PC-3 (cell line): ENCODE data around the gene PFKL. TPM values are rescaled to one million over a fixed set of nuclear protein-coding genes. Genes with fewer than 3 reads are reported as not detected.

Source experiments
- ATAC-seq: fragments of 200-7000 bp; cut with Tn5 transposase; 2 replicates; pipeline ENCODE4 v1.9.1; 2020; ENCODE audit warnings: mild to moderate bottlenecking, moderate library complexity
- BruUV-seq: library from RNA; stranded (reverse); fragments of 400-500 nt; replicated peaks from 2 replicates; lab custom pipeline; 2021; lab: Mats Ljungman, UMichigan
- CTCF ChIA-PET: fragments of 300-600 bp; sonication (Branson Sonifier 250); formaldehyde crosslinking; loops from one replicate; lab custom pipeline; 2022; ENCODE audit warnings: antibody characterized with exemption; lab: Charles Lee
- POLR2A ChIA-PET: fragments of 300-600 bp; sonication (Branson Sonifier 250); formaldehyde crosslinking; loops from one replicate; lab custom pipeline; 2022; ENCODE audit warnings: antibody characterized with exemption; ENCODE audit not compliant: unreplicated experiment; lab: Charles Lee
- DNase-seq: peaks from one replicate; pipeline ENCODE4 v3.0.0-alpha.2; 2015
- H2AFZ ChIP-seq: fragments of 300-600 bp; sonication (generic); 2 replicates; pipeline ENCODE4 v1.6.0; 2016; ENCODE audit warnings: antibody characterized with exemption, low read length
- H3F3A ChIP-seq: fragments of 300-600 bp; sonication (generic); one replicate; pipeline ENCODE4 v1.6.0; 2017; ENCODE audit warnings: antibody characterized with exemption, low read length, control low read depth, mild to moderate bottlenecking; ENCODE audit not compliant: unreplicated experiment
- H3K27ac ChIP-seq: fragments of 300-600 bp; sonication (generic); 2 replicates; pipeline ENCODE4 v1.5.1; 2016; ENCODE audit warnings: mild to moderate bottlenecking, low read length
- H3K27me3 ChIP-seq: fragments of 300-600 bp; sonication (generic); 2 replicates; pipeline ENCODE4 v1.6.1; 2016; ENCODE audit warnings: low read length, mixed read lengths
- H3K36me3 ChIP-seq: fragments of 300-600 bp; sonication (generic); 2 replicates; pipeline ENCODE4 v1.6.1; 2016; ENCODE audit warnings: low read depth, mixed run types, low read length, mixed read lengths
- H3K4me1 ChIP-seq: fragments of 300-600 bp; sonication (generic); 2 replicates; pipeline ENCODE4 v1.5.1; 2016; ENCODE audit warnings: low read length; ENCODE audit not compliant: insufficient read depth
- H3K4me2 ChIP-seq: fragments of 300-600 bp; sonication (generic); 2 replicates; pipeline ENCODE4 v1.6.0; 2016; ENCODE audit warnings: low read length
- H3K4me3 ChIP-seq: fragments of 300-600 bp; sonication (generic); 2 replicates; pipeline ENCODE4 v1.5.1; 2016; ENCODE audit warnings: mild to moderate bottlenecking, low read length, mixed read lengths
- H3K79me2 ChIP-seq: fragments of 300-600 bp; sonication (generic); 2 replicates; pipeline ENCODE4 v1.6.1; 2017; ENCODE audit warnings: low read length, mixed read lengths
- H3K9ac ChIP-seq: fragments of 300-600 bp; sonication (generic); 2 replicates; pipeline ENCODE4 v1.6.0; 2016; ENCODE audit warnings: mild to moderate bottlenecking, low read length
- H3K9me2 ChIP-seq: fragments of 300-600 bp; sonication (generic); replicated peaks from 2 replicates; pipeline ENCODE4 v1.6.1; 2016; ENCODE audit warnings: mixed run types, low read length, mixed read lengths
- H3K9me3 ChIP-seq: fragments of 300-600 bp; sonication (generic); 2 replicates; pipeline ENCODE4 v1.6.1; 2016; ENCODE audit warnings: low read length, mixed read lengths
- H4K20me1 ChIP-seq: fragments of 300-600 bp; sonication (generic); 2 replicates; pipeline ENCODE4 v1.6.1; 2016; ENCODE audit warnings: low read length, mixed read lengths
- EZH2 ChIP-seq: fragments of 300-600 bp; sonication (generic); IDR thresholded peaks from one replicate; pipeline ENCODE4 v1.6.1; 2017; ENCODE audit warnings: antibody characterized with exemption, mild to moderate bottlenecking, low read length; ENCODE audit not compliant: unreplicated experiment
- EZH2phosphoT487 ChIP-seq: fragments of 300-600 bp; sonication (generic); IDR thresholded peaks from 2 replicates; pipeline ENCODE4 v1.6.1; 2018; ENCODE audit warnings: mild to moderate bottlenecking, antibody characterized with exemption, low read length, borderline replicate concordance
- intact Hi-C: fragments of 100-400 bp; cut with micrococcal nuclease; formaldehyde crosslinking; loops from 2 replicates; pipeline ENCODE4 v1.9.0; 2023
- total RNA-seq: library from RNA; depleted of rRNA; stranded (reverse); fragments of >200 nt; gene quantifications from 2 replicates; pipeline ENCODE4 v1.2.3, GENCODE V29; 2014
- TF ChIP-seq, protein P1 (sequence below): fragments of 300-600 bp; sonication (generic); conservative IDR thresholded peaks from 2 replicates; pipeline ENCODE4 v1.5.1; 2017; ENCODE audit warnings: antibody characterized with exemption, low read depth, mild to moderate bottlenecking, low read length

The PFKL gene
- total RNA-seq, 1 experiment from 2014 or later = 223 TPM

DNA sequence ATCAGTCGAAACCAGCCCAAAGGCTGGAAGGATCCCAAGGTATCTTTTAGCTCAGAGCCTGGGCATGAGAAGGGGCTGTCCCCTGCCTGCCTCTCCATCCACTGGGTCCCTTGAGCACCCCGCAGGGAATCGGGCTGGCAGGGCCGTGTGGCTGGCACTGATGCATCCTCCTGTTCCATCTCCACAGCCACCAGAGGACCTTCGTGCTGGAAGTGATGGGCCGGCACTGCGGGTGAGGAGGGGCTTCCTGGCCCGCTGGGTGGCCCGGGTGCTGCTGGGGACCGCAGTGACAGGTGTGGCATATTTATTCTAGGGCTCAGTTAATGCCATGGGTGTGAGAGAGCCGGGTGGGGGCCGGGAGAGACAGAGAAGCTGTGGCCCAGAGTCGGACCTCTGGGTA, 13.6 kb downstream of the PFKL start:
- Histone ChIP-seq H2AFZ (no peak overlapping the region), H3K9me2 (no peaks in the 10 kb centered on the region), H3F3A (no peaks in the 10 kb centered on the region), H3K9me3 (no peaks in the 10 kb centered on the region), H3K27ac (no peak overlapping the region), H3K9ac (no peak overlapping the region), H3K4me2 (no peak overlapping the region), H4K20me1 (no peaks in the 10 kb centered on the region), H3K36me3 (peaks cover 19% of the 10 kb centered on the region; the same call in 1 of the 2 replicates), H3K79me2 (no peaks in the 10 kb centered on the region), H3K4me3 (no peak overlapping the region), H3K27me3 (no peaks in the 10 kb centered on the region), H3K4me1 (no peaks in the 10 kb centered on the region)
- TF ChIP-seq, protein P1, sequence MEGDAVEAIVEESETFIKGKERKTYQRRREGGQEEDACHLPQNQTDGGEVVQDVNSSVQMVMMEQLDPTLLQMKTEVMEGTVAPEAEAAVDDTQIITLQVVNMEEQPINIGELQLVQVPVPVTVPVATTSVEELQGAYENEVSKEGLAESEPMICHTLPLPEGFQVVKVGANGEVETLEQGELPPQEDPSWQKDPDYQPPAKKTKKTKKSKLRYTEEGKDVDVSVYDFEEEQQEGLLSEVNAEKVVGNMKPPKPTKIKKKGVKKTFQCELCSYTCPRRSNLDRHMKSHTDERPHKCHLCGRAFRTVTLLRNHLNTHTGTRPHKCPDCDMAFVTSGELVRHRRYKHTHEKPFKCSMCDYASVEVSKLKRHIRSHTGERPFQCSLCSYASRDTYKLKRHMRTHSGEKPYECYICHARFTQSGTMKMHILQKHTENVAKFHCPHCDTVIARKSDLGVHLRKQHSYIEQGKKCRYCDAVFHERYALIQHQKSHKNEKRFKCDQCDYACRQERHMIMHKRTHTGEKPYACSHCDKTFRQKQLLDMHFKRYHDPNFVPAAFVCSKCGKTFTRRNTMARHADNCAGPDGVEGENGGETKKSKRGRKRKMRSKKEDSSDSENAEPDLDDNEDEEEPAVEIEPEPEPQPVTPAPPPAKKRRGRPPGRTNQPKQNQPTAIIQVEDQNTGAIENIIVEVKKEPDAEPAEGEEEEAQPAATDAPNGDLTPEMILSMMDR = no peak
- no peak for TF ChIP-seq EZH2
- TF ChIP-seq EZH2phosphoT487 = no peak
- BruUV-seq = no TSS peak
- ATAC-seq = no peak
- ChIA-PET CTCF (no interaction called here), POLR2A (no interaction called here)
- intact Hi-C loops = no loop called here
- no peak for DNase-seq

DNA sequence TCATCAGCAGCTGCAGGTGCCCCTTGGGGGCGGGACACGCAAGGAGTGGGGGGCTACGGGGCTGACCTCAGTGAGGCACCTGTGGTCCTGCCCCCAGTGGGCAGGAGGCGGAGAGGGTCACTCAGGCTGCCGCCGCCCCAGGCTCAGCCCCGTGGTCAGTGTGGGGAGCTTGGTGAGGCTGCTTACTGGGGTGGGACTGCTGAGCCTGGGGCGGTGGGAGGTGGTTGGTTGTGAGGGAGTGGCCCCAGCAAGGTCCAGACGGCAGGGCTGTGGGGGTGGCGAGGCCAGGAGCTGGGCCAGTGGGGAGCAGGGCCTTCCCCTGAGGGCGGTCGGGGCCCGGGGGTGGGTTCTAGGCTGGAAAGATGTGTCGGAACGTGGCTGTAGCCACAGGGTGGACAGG, 14.3 kb downstream of the PFKL start:
- no peak overlapping the region for H3K4me3 ChIP-seq
- no TSS peak for BruUV-seq
- H3K36me3 ChIP-seq = peaks cover 19% of the 10 kb centered on the region; the same call in 1 of the 2 replicates
- H4K20me1 ChIP-seq = no peaks in the 10 kb centered on the region
- TF ChIP-seq EZH2 = no peak
- TF ChIP-seq EZH2phosphoT487 = no peak
- TF ChIP-seq, protein P1 = no peak
- no peak overlapping the region for H3K9ac ChIP-seq
- H2AFZ ChIP-seq = no peak overlapping the region
- ATAC-seq = no peak
- H3K4me2 ChIP-seq = no peak overlapping the region
- DNase-seq = no peak
- no peaks in the 10 kb centered on the region for H3K4me1 ChIP-seq
- CTCF ChIA-PET = no interaction called here
- POLR2A ChIA-PET = no interaction called here
- intact Hi-C loops = no loop called here
- no peaks in the 10 kb centered on the region for H3K9me2 ChIP-seq
- H3K9me3 ChIP-seq = no peaks in the 10 kb centered on the region
- H3K27ac ChIP-seq = no peak overlapping the region
- no peaks in the 10 kb centered on the region for H3K27me3 ChIP-seq
- no peaks in the 10 kb centered on the region for H3F3A ChIP-seq
- no peaks in the 10 kb centered on the region for H3K79me2 ChIP-seq

DNA sequence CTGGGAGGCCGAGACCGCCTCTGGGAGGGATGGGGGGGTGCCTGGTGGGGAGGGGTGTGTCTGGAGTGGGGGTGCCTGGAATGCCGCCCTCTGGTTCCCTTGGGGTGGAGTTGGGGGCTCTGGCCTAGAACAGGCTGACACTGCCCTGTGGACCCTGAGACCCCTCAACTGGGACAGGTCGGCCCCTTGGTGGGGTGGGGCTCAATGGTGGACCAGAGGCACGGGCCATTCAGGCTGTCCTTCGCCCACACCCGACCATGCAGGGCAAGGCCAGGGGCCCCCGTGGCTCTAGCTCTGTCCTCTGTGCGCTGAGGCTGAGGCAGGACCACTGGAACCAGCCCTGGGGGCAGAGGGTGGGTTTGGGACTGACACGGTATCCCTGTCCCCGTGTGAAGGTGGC, 14.7 kb downstream of the PFKL start:
- no peak overlapping the region for H3K9ac ChIP-seq
- CTCF ChIA-PET = no interaction called here
- no peak overlapping the region for H3K4me2 ChIP-seq
- POLR2A ChIA-PET = no interaction called here
- H3F3A ChIP-seq = no peaks in the 10 kb centered on the region
- no peaks in the 10 kb centered on the region for H3K9me2 ChIP-seq
- no peak overlapping the region for H3K27ac ChIP-seq
- H4K20me1 ChIP-seq = no peaks in the 10 kb centered on the region
- peaks cover 19% of the 10 kb centered on the region; the same call in 1 of the 2 replicates for H3K36me3 ChIP-seq
- TF ChIP-seq EZH2phosphoT487 = no peak
- no peak for TF ChIP-seq EZH2
- TF ChIP-seq, protein P1 = no peak
- no peaks in the 10 kb centered on the region for H3K27me3 ChIP-seq
- no peaks in the 10 kb centered on the region for H3K4me1 ChIP-seq
- ATAC-seq (no peak), DNase-seq (no peak)
- H3K9me3 ChIP-seq = no peaks in the 10 kb centered on the region
- no peak overlapping the region for H3K4me3 ChIP-seq
- intact Hi-C loops = no loop called here
- no peak overlapping the region for H2AFZ ChIP-seq
- no TSS peak for BruUV-seq
- H3K79me2 ChIP-seq = no peaks in the 10 kb centered on the region
